Mucosa of stomach (tissue), 1 donor: ENCODE data around the gene SLC12A8.

Experiments
- H3K27me3 ChIP-seq: one replicate; pipeline ENCODE4 v1.7.0; 2013; ENCODE audit warnings: mild to moderate bottlenecking, low read length; ENCODE audit not compliant: control insufficient read depth, insufficient read depth
- H3K36me3 ChIP-seq: one replicate; pipeline ENCODE4 v1.7.0; 2013; ENCODE audit warnings: low read length; ENCODE audit not compliant: control insufficient read depth, insufficient read depth
- H3K4me1 ChIP-seq: one replicate; pipeline ENCODE4 v1.7.0; 2013; ENCODE audit warnings: mild to moderate bottlenecking, low read length; ENCODE audit not compliant: control insufficient read depth, insufficient read depth
- H3K4me3 ChIP-seq: one replicate; pipeline ENCODE4 v1.7.0; 2013; ENCODE audit warnings: low read length
- H3K9ac ChIP-seq: one replicate; pipeline ENCODE4 v1.7.0; 2013; ENCODE audit warnings: mild to moderate bottlenecking, low read length, moderate library complexity
- H3K9me3 ChIP-seq: one replicate; pipeline ENCODE4 v1.7.0; 2013; ENCODE audit warnings: mild to moderate bottlenecking, low read length, moderate library complexity; ENCODE audit not compliant: control insufficient read depth
- donor health status: Pancreatic carcinoma.

The SLC12A8 gene

GRCh38 chr3:125148016-125148812 lies 64.3 kb downstream of the SLC12A8 start:
- H3K9ac ChIP-seq: no peak overlapping the region
- no peak overlapping the region for H3K4me3 ChIP-seq
- H3K36me3 ChIP-seq: no peaks in the 10 kb centered on the region
- no peaks in the 10 kb centered on the region for H3K27me3 ChIP-seq
- H3K4me1 ChIP-seq: peaks cover 17% of the 10 kb centered on the region
- H3K9me3 ChIP-seq: no peaks in the 10 kb centered on the region

GRCh38 chr3:125147491-125147820 lies 65.1 kb downstream of the SLC12A8 start:
- H3K9me3 ChIP-seq: no peaks in the 10 kb centered on the region
- no peaks in the 10 kb centered on the region for H3K27me3 ChIP-seq
- H3K4me3 ChIP-seq: no peak overlapping the region
- H3K36me3 ChIP-seq: no peaks in the 10 kb centered on the region
- H3K9ac ChIP-seq: no peak overlapping the region
- H3K4me1 ChIP-seq: peaks cover 17% of the 10 kb centered on the region

- Histone ChIP-seq H3K9ac (no peak overlapping the region), H3K4me1 (peaks cover 17% of the 10 kb centered on the region), H3K36me3 (no peaks in the 10 kb centered on the region), H3K9me3 (no peaks in the 10 kb centered on the region), H3K4me3 (no peak overlapping the region), H3K27me3 (no peaks in the 10 kb centered on the region)
Observed at GRCh38 chr3:125146626-125147490, 65.7 kb downstream of the SLC12A8 start.

GRCh38 chr3:125145751-125146475 lies 66.6 kb downstream of the SLC12A8 start:
- Histone ChIP-seq H3K36me3 (no peaks in the 10 kb centered on the region), H3K4me3 (no peak overlapping the region), H3K27me3 (no peaks in the 10 kb centered on the region), H3K4me1 (peaks cover 17% of the 10 kb centered on the region), H3K9ac (no peak overlapping the region), H3K9me3 (no peaks in the 10 kb centered on the region)

GRCh38 chr3:125144653-125145314 lies 67.8 kb downstream of the SLC12A8 start:
- Histone ChIP-seq H3K36me3 (no peaks in the 10 kb centered on the region), H3K9ac (no peak overlapping the region), H3K27me3 (no peaks in the 10 kb centered on the region), H3K4me3 (no peak overlapping the region), H3K9me3 (no peaks in the 10 kb centered on the region), H3K4me1 (peaks cover 17% of the 10 kb centered on the region)

GRCh38 chr3:125143982-125144652 lies 68.4 kb downstream of the SLC12A8 start:
- Histone ChIP-seq H3K9ac (no peak overlapping the region), H3K4me3 (no peak overlapping the region), H3K4me1 (peaks cover 15% of the 10 kb centered on the region), H3K27me3 (no peaks in the 10 kb centered on the region), H3K9me3 (no peaks in the 10 kb centered on the region), H3K36me3 (no peaks in the 10 kb centered on the region)

GRCh38 chr3:125143538-125143937 lies 69.0 kb downstream of the SLC12A8 start:
- Histone ChIP-seq H3K27me3 (no peaks in the 10 kb centered on the region), H3K4me1 (peaks cover 9% of the 10 kb centered on the region), H3K9ac (no peak overlapping the region), H3K9me3 (no peaks in the 10 kb centered on the region), H3K36me3 (no peaks in the 10 kb centered on the region), H3K4me3 (no peak overlapping the region)

- Histone ChIP-seq H3K27me3 (no peaks in the 10 kb centered on the region), H3K9me3 (no peaks in the 10 kb centered on the region), H3K9ac (no peak overlapping the region), H3K4me3 (no peak overlapping the region), H3K36me3 (no peaks in the 10 kb centered on the region), H3K4me1 (peaks cover 8% of the 10 kb centered on the region)
Observed at GRCh38 chr3:125142940-125143339, 69.6 kb downstream of the SLC12A8 start.

- Histone ChIP-seq H3K36me3 (no peaks in the 10 kb centered on the region), H3K9ac (no peak overlapping the region), H3K9me3 (no peaks in the 10 kb centered on the region), H3K4me1 (peaks cover 8% of the 10 kb centered on the region), H3K4me3 (no peak overlapping the region), H3K27me3 (no peaks in the 10 kb centered on the region)
Observed at GRCh38 chr3:125142420-125142778, 70.1 kb downstream of the SLC12A8 start.

- Histone ChIP-seq H3K4me3 (no peak overlapping the region), H3K9me3 (no peaks in the 10 kb centered on the region), H3K4me1 (peaks cover 8% of the 10 kb centered on the region), H3K27me3 (no peaks in the 10 kb centered on the region), H3K36me3 (no peaks in the 10 kb centered on the region), H3K9ac (no peak overlapping the region)
Observed at GRCh38 chr3:125141596-125142419, 70.7 kb downstream of the SLC12A8 start.
